KMS-11 (cell line): ENCODE measurements around the gene RCBTB2.

ENCODE experiments used
- H2AFZ ChIP-seq: fragments of 200-600 bp; sonication (generic); 2 replicates; pipeline ENCODE4 v1.6.1; 2016; ENCODE audit warnings: antibody characterized with exemption, mixed run types, low read depth
- H3K27ac ChIP-seq: fragments of 200-600 bp; sonication (generic); 2 replicates; pipeline ENCODE4 v1.6.1; 2016; ENCODE audit warnings: mild to moderate bottlenecking, mixed run types
- H3K27me3 ChIP-seq: fragments of 200-600 bp; sonication (generic); 2 replicates; pipeline ENCODE4 v1.6.1; 2017; ENCODE audit warnings: mild to moderate bottlenecking, low read depth, mixed run types, moderate library complexity; ENCODE audit not compliant: insufficient read depth
- H3K36me3 ChIP-seq: fragments of 200-600 bp; sonication (generic); 2 replicates; pipeline ENCODE4 v1.6.1; 2017; ENCODE audit warnings: mild to moderate bottlenecking, mixed run types; ENCODE audit not compliant: insufficient read depth
- H3K4me1 ChIP-seq: fragments of 200-600 bp; sonication (generic); 2 replicates; pipeline ENCODE4 v1.6.1; 2016; ENCODE audit warnings: mild to moderate bottlenecking, low read depth, mixed run types; ENCODE audit not compliant: poor library complexity, severe bottlenecking
- H3K4me2 ChIP-seq: fragments of 200-600 bp; sonication (generic); 2 replicates; pipeline ENCODE4 v1.7.0; 2016; ENCODE audit warnings: mild to moderate bottlenecking, mixed run types
- H3K4me3 ChIP-seq: fragments of 200-600 bp; sonication (generic); IDR thresholded peaks from 2 replicates; pipeline ENCODE4 v1.6.1; 2017; ENCODE audit warnings: low read depth, low read length, mixed read lengths; ENCODE audit not compliant: insufficient read depth
- H3K79me2 ChIP-seq: fragments of 200-600 bp; sonication (generic); 2 replicates; pipeline ENCODE4 v1.6.1; 2016; ENCODE audit warnings: low read depth, mixed run types; ENCODE audit not compliant: insufficient read depth
- H3K9ac ChIP-seq: fragments of 200-600 bp; sonication (generic); 2 replicates; pipeline ENCODE4 v1.6.1; 2016; ENCODE audit warnings: mild to moderate bottlenecking, mixed run types
- H4K20me1 ChIP-seq: fragments of 200-600 bp; sonication (generic); 2 replicates; pipeline ENCODE4 v1.6.1; 2016; ENCODE audit warnings: mild to moderate bottlenecking, mixed run types; ENCODE audit not compliant: insufficient read depth
- TF ChIP-seq, protein P1 (sequence below): fragments of 200-600 bp; sonication (generic); conservative IDR thresholded peaks from 2 replicates; pipeline ENCODE4 v1.6.1; 2017; ENCODE audit warnings: low read depth, mild to moderate bottlenecking, antibody characterized with exemption, low read length, moderate library complexity, mixed read lengths

RCBTB2 gene

DNA sequence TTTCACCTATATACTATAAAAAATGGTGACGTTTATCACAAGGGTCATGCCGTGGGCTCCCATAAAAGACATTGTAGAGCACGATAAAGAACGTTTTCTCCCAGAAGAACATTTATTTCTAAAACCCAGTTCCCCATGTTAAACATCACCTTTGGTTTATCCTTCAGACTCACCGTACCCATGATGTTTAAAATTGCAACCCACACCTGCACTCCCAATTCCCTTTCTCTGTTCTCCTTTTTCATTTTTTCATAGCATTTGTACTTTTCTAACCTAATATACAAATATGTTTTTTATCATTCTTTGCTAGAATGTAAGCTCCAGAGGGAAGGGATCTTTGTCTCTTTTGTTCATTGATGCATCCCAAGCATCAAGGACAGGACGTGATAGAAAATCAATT, 2.0 kb downstream of the RCBTB2 start:
- Histone ChIP-seq H3K36me3 (no peaks in the 10 kb centered on the region), H3K27me3 (no peaks in the 10 kb centered on the region), H3K4me1 (no peaks in the 10 kb centered on the region), H4K20me1 (no peaks in the 10 kb centered on the region), H3K79me2 (no peaks in the 10 kb centered on the region), H3K4me3 (no peak overlapping the region), H3K9ac (no peak overlapping the region), H3K27ac (no peak overlapping the region), H2AFZ (no peak overlapping the region), H3K4me2 (no peak overlapping the region)
- TF ChIP-seq, protein P1, sequence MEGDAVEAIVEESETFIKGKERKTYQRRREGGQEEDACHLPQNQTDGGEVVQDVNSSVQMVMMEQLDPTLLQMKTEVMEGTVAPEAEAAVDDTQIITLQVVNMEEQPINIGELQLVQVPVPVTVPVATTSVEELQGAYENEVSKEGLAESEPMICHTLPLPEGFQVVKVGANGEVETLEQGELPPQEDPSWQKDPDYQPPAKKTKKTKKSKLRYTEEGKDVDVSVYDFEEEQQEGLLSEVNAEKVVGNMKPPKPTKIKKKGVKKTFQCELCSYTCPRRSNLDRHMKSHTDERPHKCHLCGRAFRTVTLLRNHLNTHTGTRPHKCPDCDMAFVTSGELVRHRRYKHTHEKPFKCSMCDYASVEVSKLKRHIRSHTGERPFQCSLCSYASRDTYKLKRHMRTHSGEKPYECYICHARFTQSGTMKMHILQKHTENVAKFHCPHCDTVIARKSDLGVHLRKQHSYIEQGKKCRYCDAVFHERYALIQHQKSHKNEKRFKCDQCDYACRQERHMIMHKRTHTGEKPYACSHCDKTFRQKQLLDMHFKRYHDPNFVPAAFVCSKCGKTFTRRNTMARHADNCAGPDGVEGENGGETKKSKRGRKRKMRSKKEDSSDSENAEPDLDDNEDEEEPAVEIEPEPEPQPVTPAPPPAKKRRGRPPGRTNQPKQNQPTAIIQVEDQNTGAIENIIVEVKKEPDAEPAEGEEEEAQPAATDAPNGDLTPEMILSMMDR = no peak

- no peak overlapping the region for H3K4me3 ChIP-seq
- H3K4me1 ChIP-seq = no peaks in the 10 kb centered on the region
- no peak overlapping the region for H3K9ac ChIP-seq
- no peak overlapping the region for H3K27ac ChIP-seq
- no peak overlapping the region for H2AFZ ChIP-seq
- H3K79me2 ChIP-seq = no peaks in the 10 kb centered on the region
- H3K4me2 ChIP-seq = no peak overlapping the region
- TF ChIP-seq, protein P1 = no peak
- H4K20me1 ChIP-seq = no peaks in the 10 kb centered on the region
- no peaks in the 10 kb centered on the region for H3K36me3 ChIP-seq
- no peaks in the 10 kb centered on the region for H3K27me3 ChIP-seq
Observed at GRCh38 chr13:48528720-48529119, 4.2 kb downstream of the RCBTB2 start.

GRCh38 chr13:48527955-48528354, 4.9 kb downstream of the RCBTB2 start:
- TF ChIP-seq, protein P1 = no peak
- H3K79me2 ChIP-seq = no peaks in the 10 kb centered on the region
- no peak overlapping the region for H3K9ac ChIP-seq
- H3K27me3 ChIP-seq = no peaks in the 10 kb centered on the region
- no peak overlapping the region for H3K27ac ChIP-seq
- no peak overlapping the region for H3K4me2 ChIP-seq
- no peaks in the 10 kb centered on the region for H4K20me1 ChIP-seq
- no peak overlapping the region for H2AFZ ChIP-seq
- H3K36me3 ChIP-seq = no peaks in the 10 kb centered on the region
- H3K4me3 ChIP-seq = no peak overlapping the region
- no peaks in the 10 kb centered on the region for H3K4me1 ChIP-seq

DNA sequence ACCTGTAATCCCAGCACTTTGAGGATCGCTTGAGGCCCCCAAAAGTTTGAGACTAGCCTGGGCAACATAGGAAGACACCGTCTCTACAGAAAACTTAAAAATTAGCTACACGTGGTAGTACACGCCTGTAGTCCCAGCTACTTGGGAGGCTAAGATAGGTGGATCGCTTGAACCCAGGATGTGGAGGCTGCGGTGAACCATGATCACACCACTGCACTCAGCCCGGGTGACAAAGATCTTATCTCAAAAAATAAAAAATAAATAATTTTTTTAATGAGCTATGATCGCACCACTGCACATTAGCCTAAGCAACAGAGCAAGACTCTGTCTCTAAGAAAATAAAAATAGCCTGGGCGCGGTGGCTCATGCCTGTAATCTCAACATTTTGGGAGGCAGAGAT, 6.6 kb downstream of the RCBTB2 start:
- Histone ChIP-seq H3K36me3 (no peaks in the 10 kb centered on the region), H3K4me2 (no peak overlapping the region), H3K4me1 (no peaks in the 10 kb centered on the region), H3K4me3 (no peak overlapping the region), H3K79me2 (no peaks in the 10 kb centered on the region), H3K9ac (no peak overlapping the region), H3K27me3 (no peaks in the 10 kb centered on the region), H3K27ac (no peak overlapping the region), H4K20me1 (no peaks in the 10 kb centered on the region), H2AFZ (no peak overlapping the region)
- TF ChIP-seq, protein P1 = no peak
